ENCODE results near the gene PPP2R5E.

Gene PPP2R5E

DNA sequence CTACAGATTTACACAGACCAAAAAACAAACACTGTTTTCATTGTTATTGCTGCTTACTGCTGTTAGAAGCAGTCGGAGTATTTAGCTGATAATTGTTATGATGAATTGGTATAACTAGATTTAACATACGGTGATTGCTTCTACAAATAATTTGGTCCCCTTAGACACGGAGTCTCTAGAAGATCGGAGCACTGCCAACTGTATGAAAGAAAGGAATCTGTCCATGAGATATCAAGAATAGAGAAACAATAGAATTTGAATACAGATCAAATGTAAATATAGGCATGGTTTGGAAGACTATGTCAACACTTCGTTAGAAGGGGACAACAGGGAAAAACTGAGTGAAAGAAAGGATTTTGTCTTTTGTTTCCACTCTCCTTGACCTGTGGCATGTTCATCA, 110.9 kb downstream of the PPP2R5E start:
- DNase-seq (ENCODE audit: low read depth) = no peak

DNA sequence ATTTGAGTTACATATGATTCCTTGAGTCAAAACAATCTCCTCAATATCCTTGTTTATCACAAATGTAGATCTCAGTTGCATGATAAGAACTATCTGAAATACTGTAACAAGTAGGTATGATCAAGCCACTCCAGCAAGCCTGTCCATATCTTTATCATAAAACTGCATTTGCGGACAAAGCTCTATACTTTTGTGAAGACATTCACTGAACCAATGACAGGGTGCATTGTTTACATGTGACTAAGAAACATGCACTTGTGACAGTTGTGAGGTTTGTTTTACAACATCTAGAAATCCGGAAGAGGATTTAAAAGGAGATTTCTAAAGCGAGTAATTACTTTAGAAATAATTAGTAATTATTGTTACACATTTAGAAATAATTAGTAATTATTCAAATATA, 111.7 kb downstream of the PPP2R5E start:
- DNase-seq (ENCODE audit: low read depth) = no peak

DNA sequence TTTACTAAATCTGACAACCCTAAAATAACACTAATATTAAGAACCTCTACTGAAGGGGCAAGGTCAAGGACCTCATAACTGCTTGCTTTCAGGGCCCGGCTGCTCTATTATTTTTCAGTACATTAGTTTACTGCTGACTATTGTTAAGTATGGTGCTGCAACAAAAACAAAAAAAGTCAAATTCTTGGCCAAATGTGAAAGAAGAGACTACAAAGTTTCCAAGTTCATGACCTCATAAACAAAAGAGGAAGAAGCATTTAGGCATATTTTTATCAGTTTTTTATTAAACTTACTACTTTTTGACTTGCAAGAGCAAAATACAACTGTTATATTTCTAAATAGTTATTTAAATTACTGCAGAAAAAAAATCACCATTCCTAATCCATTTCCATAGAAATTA, 114.7 kb downstream of the PPP2R5E start:
- no peak for DNase-seq (ENCODE audit: low read depth)

DNA sequence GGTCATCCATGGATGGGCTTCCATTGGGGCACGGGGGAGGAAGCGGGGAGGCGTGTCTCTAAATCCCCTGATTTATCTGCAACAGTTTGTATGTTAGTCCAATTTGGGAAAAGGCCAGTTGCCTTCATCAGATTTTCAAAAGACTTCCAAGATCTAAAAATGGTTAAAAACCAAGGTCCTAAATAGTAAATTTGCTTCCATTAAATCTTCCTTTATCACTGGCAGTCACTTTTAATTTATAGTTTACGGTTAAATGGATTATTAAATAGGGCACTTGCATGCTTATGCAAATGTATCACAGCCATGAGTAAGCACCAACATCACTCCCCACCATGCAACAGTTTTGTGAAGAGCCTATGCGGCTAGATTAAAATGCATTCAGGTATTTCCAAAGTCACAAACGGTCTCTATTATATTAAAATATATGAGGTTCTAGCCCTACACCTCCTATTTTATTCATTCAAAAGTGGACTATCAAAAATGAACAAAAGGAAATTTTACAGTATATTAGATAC, 116.3 kb downstream of the PPP2R5E start:
- DNase-seq (ENCODE audit: low read depth) = no peak

DNA sequence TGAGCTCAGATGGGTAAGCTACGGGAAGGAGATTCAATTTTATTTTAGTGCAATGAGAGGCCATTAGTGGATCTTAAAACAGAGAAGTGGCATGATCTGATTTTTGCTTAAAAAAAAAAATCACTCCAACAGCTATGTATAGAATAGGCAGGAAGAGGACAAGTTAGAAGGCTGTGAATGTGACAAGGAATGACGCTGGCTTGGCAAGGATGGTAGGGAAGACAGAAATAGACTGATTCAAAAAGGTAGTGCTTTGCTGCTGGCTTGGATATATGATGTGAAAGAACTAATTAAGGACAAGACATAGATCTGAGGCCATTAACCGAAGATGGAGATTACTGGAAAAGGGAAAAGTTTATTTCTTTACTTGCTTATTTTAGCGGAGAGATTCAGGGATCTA, 119.3 kb downstream of the PPP2R5E start:
- no peak for DNase-seq (ENCODE audit: low read depth)

DNA sequence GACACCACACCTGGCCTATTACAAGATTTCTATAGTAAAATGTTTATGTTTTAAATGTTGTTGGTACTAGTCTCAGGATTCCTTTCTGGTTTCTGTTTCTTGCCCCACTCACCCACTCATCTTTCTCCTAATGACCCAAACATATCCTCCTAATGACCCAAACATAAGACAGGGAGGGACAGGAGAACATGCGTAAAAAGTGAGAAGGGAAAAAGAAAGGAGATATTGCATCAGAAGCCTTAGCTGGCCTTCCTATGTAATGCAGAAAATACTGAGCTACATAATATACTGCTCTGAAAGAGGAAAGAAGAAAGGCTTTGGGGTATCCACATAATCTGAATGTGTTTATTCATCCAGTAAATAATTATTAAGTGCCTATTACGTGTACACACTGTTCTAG, 119.8 kb downstream of the PPP2R5E start:
- no peak for DNase-seq (ENCODE audit: low read depth)

DNA sequence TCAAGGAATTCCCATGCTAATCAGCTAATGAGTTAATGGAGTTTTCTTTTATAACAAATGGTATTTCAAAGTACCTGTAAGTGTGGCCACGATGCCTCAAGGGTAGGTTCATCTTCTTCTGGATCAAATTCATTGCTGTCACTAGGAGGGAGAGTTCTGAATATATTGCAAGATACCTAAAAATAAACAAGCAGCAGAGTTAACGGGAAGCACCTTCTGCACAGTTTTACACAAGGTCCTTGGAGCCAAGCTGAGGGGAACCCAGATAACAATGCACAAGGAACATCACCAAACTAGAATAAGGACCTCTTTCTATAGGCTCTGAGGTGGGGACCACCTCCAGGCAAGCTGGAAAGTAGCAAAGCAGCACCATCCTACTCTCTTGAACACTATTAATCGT, 121.3 kb downstream of the PPP2R5E start:
- DNase-seq (ENCODE audit: low read depth) = no peak

DNA sequence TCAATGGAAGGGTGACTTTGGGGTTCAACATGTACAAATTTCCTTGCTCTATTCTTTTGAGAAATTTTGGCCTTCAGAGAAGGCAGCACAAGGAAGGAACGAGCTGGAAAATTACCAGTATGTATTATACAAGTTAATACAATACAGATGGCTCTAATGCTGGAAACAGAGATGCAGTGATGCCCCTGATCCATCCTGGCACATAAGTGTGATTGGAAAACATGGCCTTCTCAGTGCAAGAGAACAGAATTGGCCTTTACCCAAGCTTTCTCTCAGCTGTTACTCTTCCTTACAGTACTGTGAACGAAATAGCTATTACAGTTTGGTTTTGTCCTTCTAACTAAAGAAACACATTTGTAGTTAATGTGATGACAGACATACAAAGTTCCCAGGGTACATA, 122.0 kb downstream of the PPP2R5E start:
- DNase-seq (ENCODE audit: low read depth) = peak; percentile 37

DNA sequence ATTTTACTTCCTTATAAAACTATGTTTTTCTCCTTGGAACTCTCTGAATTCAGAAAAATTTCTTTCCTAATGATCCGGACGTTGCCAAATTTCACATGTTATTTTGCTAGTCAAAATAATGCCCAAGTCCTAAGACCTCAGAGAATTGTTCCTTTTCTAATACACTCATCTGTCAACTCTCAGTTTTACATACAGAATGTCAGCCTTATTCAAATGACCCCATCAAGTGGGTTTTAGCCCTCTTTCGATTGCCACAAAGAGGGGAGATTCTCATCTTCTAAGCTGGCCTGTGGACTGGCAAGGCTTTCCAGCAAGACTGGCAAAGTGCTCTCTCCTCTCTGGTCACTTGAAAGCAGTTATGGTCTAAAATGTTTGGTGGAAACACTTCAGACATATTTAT, 125.2 kb downstream of the PPP2R5E start:
- no peak for DNase-seq (ENCODE audit: low read depth)

DNA sequence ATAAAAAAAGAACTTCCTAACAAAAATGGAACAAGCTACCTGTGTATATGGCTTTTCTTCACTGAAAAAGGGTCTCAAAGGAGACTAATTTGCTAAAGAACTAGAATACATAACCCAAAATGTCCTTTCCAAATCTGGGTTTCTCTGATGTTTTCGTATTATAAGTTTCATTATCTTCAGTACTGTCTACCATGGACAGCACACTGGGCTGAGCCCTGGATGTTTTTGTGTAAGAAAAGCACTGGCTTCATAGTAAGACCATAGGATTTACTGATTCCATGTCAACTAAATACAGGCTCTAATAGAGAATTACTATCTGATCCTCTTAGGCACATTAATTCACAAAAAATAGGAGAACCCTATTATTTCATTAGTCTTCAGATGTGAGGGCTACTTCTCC, 130.2 kb downstream of the PPP2R5E start:
- no peak for DNase-seq (ENCODE audit: low read depth)

DNA sequence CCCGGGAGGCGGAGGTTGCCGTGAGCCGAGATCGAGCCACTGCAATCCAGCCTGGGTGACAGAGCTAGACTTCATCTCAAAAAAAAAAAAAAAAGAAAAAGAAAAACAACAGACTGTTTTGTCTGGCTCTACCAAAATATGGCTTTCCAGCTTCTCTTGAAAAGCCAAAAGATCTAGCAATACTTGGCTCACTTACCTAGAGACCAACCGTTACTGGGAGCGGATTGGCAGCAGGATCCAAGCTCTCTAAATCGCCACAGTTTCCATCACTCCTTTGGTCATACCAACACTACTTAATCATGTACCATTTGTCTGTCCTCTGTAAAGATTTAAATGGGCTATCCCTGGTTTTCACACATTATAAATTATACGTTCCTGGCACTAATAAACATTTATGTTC, 136.8 kb downstream of the PPP2R5E start:
- no peak for DNase-seq (ENCODE audit: low read depth)

DNA sequence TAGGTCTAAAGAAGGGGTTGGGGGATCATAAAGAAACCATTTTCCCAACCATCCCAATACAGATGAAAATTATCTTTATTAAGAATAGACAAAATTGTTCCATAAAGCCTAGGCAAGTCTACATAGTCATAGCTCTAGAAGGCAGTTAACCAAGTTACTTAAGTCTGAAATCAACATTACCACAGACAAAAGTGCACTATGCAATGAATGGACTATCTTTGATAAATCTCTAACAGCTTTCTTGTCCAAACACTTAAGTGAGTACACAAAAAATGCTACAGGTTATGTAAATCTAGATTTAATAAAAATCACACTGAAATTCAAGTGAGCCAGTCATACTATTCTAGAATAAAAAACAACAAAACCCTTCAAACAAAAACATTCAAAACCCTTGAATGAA, 137.5 kb downstream of the PPP2R5E start:
- no peak for DNase-seq (ENCODE audit: low read depth)

DNA sequence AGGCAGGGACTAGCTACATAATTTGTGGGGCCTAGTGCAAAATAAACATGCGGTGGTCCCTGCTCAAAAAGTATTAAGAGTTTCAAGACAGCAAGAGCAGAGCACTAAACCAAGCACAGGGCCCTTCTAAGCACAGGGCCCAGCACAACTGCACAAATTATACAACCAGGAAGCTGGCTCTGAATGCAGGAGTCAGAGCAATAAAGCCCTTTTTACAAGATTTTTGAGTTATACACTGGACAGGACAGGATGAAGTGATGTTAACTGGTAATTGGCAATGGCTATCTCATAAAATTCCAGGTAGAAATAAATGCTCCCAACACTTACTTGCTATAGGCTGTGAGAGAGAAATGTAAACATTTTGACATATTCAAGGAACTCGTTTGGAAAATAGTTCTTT, 138.3 kb downstream of the PPP2R5E start:
- DNase-seq (ENCODE audit: low read depth) = no peak

DNA sequence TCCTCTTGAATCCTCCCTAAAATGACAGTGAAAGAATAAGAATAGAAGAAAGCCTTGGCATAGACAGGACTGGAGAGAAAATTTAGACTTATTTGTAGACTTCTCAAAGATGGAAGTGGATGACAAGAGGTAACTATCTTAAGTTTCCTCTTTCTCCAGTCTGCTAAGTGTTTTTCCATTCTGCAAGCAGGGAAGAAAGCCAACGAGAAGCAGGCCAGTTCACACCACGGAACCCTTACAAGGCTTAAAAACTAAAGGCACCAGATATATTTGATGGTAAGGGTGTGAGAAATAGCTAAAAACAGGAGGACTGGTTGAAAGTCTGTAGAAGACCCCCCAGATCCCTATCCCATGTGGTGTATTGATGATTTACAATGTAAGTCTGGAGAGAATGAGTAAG, 141.5 kb downstream of the PPP2R5E start:
- DNase-seq (ENCODE audit: low read depth) = no peak

DNA sequence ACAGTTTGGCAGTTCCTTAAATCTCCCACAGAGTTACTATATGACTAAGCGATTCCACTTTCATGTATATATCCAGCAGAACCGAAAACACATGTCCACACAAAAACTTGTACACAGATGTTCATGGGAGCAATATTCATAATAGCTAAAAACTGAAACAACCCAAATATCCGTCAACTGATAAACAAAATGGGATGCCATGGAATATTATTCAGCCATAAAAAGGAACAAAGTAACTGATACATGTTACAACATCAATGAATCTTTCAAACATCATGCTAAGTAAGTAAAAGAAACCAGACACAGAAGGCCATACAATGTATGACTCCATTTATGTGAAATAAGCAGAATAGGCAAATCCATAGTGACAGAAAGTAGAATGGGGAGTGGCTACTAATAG, 144.2 kb downstream of the PPP2R5E start:
- DNase-seq (ENCODE audit: low read depth) = no peak

DNA sequence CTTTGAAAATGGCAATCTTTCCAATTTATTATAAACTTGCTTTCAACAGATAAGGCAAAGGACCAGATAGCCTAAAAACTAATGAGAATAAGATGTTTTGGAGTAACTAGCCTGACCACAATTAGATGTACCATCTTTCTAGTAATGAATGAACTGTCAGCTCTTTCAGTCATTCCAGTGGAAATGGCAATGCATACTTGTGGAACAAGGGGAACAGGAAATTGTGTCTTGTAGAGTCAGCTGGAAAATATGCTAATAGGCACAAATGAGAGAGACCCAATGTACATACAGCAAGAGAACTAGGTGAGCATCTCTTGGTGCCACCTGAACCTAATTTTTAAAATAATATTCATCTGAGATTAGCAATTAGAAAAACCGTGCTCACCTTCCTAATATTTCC, 148.3 kb downstream of the PPP2R5E start:
- DNase-seq (ENCODE audit: low read depth) = no peak

DNA sequence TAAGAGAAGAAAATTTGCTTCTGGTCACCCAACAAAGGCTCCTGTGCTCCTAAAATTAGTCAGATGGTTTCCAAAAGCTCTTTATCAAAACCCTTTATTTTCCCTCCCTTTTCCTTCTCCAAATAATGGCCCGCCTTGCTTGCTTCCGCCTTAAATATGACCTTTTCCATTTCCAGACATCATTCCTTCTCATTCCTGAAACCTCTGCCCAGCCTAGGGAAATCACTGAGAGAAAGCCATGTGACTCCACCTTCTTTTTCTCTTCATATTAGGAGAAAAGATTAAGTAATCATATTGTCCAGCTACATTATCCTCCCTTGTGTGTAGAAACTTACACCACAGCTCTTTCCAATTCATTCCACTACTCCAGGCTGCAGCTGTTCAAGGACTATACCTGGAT, 148.7 kb downstream of the PPP2R5E start:
- DNase-seq (ENCODE audit: low read depth) = no peak

DNA sequence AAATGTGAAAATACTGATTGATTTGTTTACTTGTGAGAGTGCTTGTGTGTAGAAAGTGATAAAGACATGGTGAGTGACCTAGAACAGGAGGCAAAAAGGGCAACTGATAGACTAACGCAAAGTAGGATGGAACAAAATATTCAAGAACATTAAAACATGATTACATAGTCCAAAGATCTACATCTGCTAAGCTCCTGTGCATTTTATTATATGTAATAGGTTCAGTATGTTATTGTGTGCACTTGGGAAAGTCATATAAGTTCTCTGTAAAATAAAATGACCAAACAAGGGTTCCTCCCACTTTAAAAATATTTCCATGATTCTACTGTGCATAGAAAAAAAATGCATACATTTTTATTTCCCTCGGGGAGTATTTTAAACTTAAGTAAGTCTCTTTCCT, 150.2 kb downstream of the PPP2R5E start:
- DNase-seq (ENCODE audit: low read depth) = no peak

DNA sequence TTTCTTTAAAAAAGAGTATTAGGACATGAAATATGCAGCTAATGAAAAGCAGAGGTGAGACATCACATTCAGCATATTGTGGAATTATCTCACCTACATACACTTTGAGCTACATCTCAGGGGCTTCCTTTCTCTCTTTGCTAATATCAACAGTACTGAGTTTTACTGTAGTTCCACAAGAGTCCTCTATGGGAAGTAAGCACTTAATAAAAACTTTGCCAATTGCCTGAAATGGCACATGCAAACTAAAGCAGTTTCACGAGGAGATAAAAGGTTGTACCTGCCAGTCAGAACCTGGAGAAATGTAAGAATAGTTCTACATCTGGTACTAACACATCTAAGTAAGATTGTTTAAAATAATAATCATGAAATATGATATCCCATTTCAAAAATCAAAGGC, 150.9 kb downstream of the PPP2R5E start:
- DNase-seq (ENCODE audit: low read depth) = peak; percentile 37

DNA sequence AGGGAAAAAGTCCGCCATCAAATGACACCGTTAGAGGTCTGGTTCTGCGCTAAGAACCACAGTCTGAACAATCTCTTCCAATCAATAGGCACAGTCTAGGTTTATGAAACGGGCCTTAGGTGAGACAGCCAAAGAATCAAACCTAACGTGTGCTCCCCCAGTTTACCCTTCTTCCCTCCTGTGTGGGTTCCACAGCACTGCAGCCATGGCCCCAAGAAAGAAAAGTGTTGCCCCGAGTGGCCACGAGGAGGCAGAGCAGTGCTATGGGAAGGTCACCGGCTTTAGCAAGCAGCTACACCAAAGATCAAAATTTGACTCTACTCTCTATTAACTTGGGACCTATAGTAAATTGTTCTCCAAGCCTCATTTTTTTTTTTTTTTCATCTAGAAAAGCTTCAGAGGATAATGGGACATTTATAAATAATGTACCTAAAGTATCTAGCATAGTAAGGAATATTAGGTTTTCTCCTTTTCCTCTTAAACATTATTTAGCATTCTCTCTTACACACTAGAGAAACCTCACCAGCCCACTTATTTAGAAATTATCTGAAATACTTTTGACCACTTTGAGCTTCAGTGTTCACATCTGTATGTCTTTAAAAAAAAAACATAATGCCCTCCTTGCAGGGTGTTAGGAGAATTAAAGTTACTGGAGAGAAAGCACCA, 154.3 kb downstream of the PPP2R5E start:
- peak; percentile 45 for DNase-seq (ENCODE audit: low read depth)

DNA sequence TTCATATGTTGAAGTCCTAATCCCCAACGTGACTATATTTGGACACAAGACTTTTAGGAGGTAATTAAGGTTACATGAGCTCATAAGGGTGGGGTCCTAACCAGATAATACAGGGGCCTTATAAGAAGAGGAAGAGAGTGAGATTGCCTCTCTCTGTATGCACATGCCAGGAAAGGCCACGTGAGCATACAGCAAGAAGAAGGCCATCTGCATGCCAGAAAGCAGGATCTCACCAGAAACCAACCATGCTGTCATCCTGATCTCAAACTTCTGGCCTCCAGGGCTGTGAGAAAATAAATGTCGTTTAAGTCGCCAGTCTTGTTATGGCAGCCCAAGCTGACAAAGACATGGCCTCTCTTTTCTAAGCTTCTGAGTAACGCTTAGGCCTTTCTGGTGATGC, 155.5 kb downstream of the PPP2R5E start:
- DNase-seq (ENCODE audit: low read depth) = no peak

DNA sequence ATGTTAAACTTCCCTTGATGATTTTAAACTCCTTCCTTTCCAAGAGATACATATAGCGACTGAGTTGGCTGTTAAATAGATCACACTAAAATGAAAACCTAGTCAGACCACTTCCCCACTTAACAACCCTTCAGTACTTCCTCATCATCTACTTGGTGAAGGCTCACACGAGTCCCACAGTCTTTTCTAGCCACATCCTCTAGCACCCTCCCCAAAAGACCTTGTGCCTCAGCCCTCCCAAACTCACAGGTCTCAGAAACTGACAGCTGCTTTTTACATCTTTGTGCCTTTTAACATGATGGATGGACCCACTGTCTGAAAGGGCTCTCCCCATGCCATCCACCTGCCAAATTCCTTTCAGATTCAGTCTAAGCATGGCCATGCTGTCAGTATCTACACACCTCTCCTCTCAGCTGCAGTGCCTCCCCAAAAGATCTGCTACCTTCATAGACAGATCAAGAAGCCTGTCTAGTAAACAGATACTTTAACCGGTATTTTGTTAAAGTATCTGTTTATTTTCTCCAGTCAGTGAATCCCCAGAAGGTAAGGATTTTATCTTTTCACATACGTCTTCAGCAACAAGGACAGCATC, 159.3 kb downstream of the PPP2R5E start:
- no peak for DNase-seq (ENCODE audit: low read depth)

DNA sequence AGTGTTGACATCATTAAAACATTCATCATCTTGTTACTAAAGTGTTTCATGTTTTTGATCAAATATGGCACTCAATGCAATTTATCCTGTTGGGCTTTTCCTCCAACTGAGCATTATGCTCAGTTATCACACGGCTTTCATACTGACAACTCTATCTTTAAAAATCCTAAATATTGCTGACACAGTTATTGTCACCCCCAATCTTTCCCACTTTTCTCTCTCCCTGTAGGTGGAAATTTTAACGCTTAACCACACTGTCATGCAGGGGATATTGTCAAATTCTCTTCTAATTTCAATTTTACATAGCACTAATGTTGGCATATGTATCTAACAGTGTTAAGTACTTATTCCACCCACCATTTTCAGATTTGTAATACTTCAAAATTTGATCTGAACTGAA, 164.7 kb downstream of the PPP2R5E start:
- DNase-seq (ENCODE audit: low read depth) = no peak

DNA sequence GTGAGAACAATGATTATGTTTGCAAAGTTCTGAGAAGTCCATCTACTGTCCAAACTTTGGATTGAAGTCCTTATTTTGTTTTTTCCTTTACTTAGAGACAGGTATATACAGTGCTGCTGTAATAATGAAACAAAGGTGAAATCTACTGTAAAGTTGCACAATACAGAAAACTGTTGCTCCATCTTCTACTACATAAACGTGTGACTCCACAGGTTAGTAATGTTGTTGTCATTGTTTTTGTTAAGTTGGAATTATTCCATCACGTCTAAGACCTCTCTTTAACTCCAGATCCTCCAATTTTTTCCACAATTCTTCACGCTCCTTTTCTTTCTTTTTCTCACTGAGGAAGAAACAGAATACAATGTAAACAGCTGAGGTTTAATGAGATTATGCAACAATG, 167.4 kb downstream of the PPP2R5E start:
- DNase-seq (ENCODE audit: low read depth) = no peak
